ENCODE measurements around the gene EID3. TPM values are rescaled to one million over a fixed set of nuclear protein-coding genes. Genes with fewer than 3 reads are reported as not detected.
"Not testable (repeated sequence)": the region's sequence is repeated elsewhere in the genome, so short reads cannot be mapped to it uniquely, and the experiment has no call there.

EID3 gene
- polyA plus RNA-seq, 3 donors: 0.64 to 1.0 (median 0.65) TPM

DNA sequence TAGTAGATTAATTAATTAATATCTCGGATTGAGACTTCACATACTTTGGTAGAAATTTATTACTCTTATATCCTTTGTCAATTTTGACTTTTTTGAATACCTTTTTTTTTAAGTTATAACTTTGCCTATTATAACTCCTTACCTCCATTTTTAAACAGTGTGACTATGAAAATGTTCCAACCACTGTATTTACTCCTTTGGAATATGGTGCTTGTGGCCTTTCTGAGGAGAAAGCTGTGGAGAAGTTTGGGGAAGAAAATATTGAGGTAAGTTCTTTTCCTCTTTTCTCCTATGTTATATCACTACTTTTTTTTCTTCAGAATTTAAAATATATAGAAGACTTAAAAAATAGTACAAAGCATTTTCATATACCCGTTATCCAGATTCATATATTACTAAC lies 27.8 kb downstream of the EID3 start:
- TF ChIP-seq CTCF (IDR thresholded peaks at IDR 0.05): no peak
- Mint-ChIP-seq H3K27me3 (ENCODE audit: low read depth in 3 of 3) (peaks cover 0 to 2% (median 0%) of the 10 kb centered on the region in 3 donors), H3K4me3 (no peak overlapping the region), H3K27ac (no peak overlapping the region), H3K9me3 (no peaks in the 10 kb centered on the region), H3K4me1 (no peaks in the 10 kb centered on the region), H3K36me3 (peaks cover 50 to 82% of the 10 kb centered on the region in 2 donors)
- H3K4me1 ChIP-seq (ENCODE audit: control insufficient read depth in 1 of 2, insufficient read depth in 2 of 2, low read length in 2 of 2): no peaks in the 10 kb centered on the region
- no peak overlapping the region for H3K27ac ChIP-seq (ENCODE audit: low read depth in 1 of 2, low read length in 2 of 2)
- peaks cover 5% of the 10 kb centered on the region for H4K20me1 ChIP-seq (ENCODE audit: insufficient read depth, low read length)
- no peaks in the 10 kb centered on the region for H3K79me2 ChIP-seq (ENCODE audit: insufficient read depth, low read length)
- H3K36me3 ChIP-seq (replicated peaks in 1 of 2; ENCODE audit: control insufficient read depth in 1 of 2, insufficient read depth in 2 of 2, low read length in 2 of 2): peaks cover 71 to 91% of the 10 kb centered on the region in 2 donors
- intact Hi-C loops (cut with micrococcal nuclease): no loop called here
- no peaks in the 10 kb centered on the region for H3K9me3 ChIP-seq (replicated peaks in 1 of 2; ENCODE audit: control insufficient read depth in 1 of 2, insufficient read depth in 1 of 2, low read length in 2 of 2)
- no peak overlapping the region for H3K4me3 ChIP-seq (replicated peaks in 1 of 3; ENCODE audit: low read depth in 2 of 3, low read length in 3 of 3)
- DNase-seq: no peak
- WGBS (ENCODE audit: insufficient coverage): no CpG with 5 or more reads among the region's 2 CpGs
- H3K9ac ChIP-seq (ENCODE audit: insufficient read depth, low read length, poor library complexity, severe bottlenecking): no peak overlapping the region
- H3K27me3 ChIP-seq (ENCODE audit: control insufficient read depth in 2 of 2, insufficient read depth in 2 of 2, low read length in 2 of 2): no peaks in the 10 kb centered on the region
- H3K4me2 ChIP-seq (replicated peaks; ENCODE audit: extremely low read depth, low read length, poor library complexity, severe bottlenecking): no peak overlapping the region
- H2AFZ ChIP-seq (ENCODE audit: insufficient read depth, low read depth, low read length, poor library complexity, severe bottlenecking): no peak overlapping the region

DNA sequence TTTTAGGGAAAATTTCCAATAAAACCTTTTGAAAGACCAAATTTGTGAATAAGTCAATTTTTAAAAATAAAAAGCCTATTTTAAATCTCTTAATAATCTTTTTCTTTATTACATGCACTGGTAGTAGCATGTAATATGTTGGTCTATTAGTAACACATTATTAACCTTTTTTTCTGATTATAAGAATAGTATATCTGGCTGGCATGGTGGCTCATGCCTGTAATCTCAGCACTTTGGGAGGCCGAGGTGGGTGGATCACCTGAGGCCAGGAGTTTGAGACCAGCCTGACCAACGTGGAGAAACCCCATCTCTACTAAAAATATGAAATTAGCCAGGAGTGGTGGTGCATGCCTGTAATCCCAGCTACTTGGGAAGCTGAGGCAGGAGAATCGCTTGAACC lies 28.7 kb downstream of the EID3 start:
- H3K36me3 Mint-ChIP-seq: peaks cover 50 to 78% of the 10 kb centered on the region in 2 donors
- H3K79me2 ChIP-seq (ENCODE audit: insufficient read depth, low read length); H3K4me1 Mint-ChIP-seq; DNase-seq; H3K4me1 ChIP-seq (ENCODE audit: control insufficient read depth in 1 of 2, insufficient read depth in 2 of 2, low read length in 2 of 2); H4K20me1 ChIP-seq (ENCODE audit: insufficient read depth, low read length); H3K4me3 Mint-ChIP-seq; H3K27me3 ChIP-seq (ENCODE audit: control insufficient read depth in 2 of 2, insufficient read depth in 2 of 2, low read length in 2 of 2); H3K4me2 ChIP-seq (replicated peaks; ENCODE audit: extremely low read depth, low read length, poor library complexity, severe bottlenecking); intact Hi-C loops (cut with micrococcal nuclease); H3K9me3 ChIP-seq (replicated peaks in 1 of 2; ENCODE audit: control insufficient read depth in 1 of 2, insufficient read depth in 1 of 2, low read length in 2 of 2); H3K27me3 Mint-ChIP-seq (ENCODE audit: low read depth in 3 of 3); H3K27ac ChIP-seq (ENCODE audit: low read depth in 1 of 2, low read length in 2 of 2); H3K4me3 ChIP-seq (replicated peaks in 1 of 3; ENCODE audit: low read depth in 2 of 3, low read length in 3 of 3); H3K27ac Mint-ChIP-seq; H2AFZ ChIP-seq (ENCODE audit: insufficient read depth, low read depth, low read length, poor library complexity, severe bottlenecking); H3K9me3 Mint-ChIP-seq; H3K9ac ChIP-seq (ENCODE audit: insufficient read depth, low read length, poor library complexity, severe bottlenecking): not testable (repeated sequence)
- no CpG with 5 or more reads among the region's 3 CpGs for WGBS (ENCODE audit: insufficient coverage)
- H3K36me3 ChIP-seq (replicated peaks in 1 of 2; ENCODE audit: control insufficient read depth in 1 of 2, insufficient read depth in 2 of 2, low read length in 2 of 2): peaks cover 73 to 91% of the 10 kb centered on the region in 2 donors
